ENCODE results near the gene ADGRV1. TPM values are rescaled to one million over a fixed set of nuclear protein-coding genes. Genes with fewer than 3 reads are reported as not detected.
A peak's percentile ranks its signal among the peaks of the same experiment; 100 is the strongest.
"Not testable (repeated sequence)": the region's sequence is repeated elsewhere in the genome, so short reads cannot be mapped to it uniquely, and the experiment has no call there.

ADGRV1 gene
- polyA plus RNA-seq, 1 donor from 2014 or later, result 3.7 TPM

- H3K9me3 ChIP-seq (ENCODE audit: low read length), result no peaks in the 10 kb centered on the region
- no peaks in the 10 kb centered on the region for H4K20me1 ChIP-seq (ENCODE audit: insufficient read depth)
- no peaks in the 10 kb centered on the region for H3K79me2 ChIP-seq (replicated peaks; ENCODE audit: insufficient read depth, low read length)
- peak overlapping the region; percentile 2 for H3K4me3 ChIP-seq (ENCODE audit: low read length)
- no peaks in the 10 kb centered on the region for H3K27me3 ChIP-seq (ENCODE audit: insufficient read depth, low read depth, low read length)
- no peak overlapping the region for H3K27ac ChIP-seq (ENCODE audit: low read length)
- H3K9me2 ChIP-seq (ENCODE audit: insufficient read depth, low read length), result no peaks in the 10 kb centered on the region
- H3F3A ChIP-seq (ENCODE audit: insufficient read depth, low read length, poor library complexity, severe bottlenecking), result no peaks in the 10 kb centered on the region
- no peak overlapping the region for H3K4me2 ChIP-seq (ENCODE audit: low read length)
- no peak overlapping the region for H2AFZ ChIP-seq (ENCODE audit: low read depth, low read length)
- no peak overlapping the region for H3K9ac ChIP-seq (ENCODE audit: low read length)
- H3K36me3 ChIP-seq (ENCODE audit: insufficient read depth, low read length), result no peaks in the 10 kb centered on the region
- peak; percentile 43 for TF ChIP-seq EP300 (conservative IDR thresholded peaks at IDR 0.05; ENCODE audit: poor library complexity, severe bottlenecking)
- no peak for TF ChIP-seq MXI1 (conservative IDR thresholded peaks at IDR 0.05; ENCODE audit: poor library complexity, severe bottlenecking)
Observed at GRCh38 chr5:91038180-91038808, 479.7 kb downstream of the ADGRV1 start.

- not testable (repeated sequence) for H3K79me2 ChIP-seq (replicated peaks; ENCODE audit: insufficient read depth, low read length); H3K27ac ChIP-seq (ENCODE audit: low read length); H3K36me3 ChIP-seq (ENCODE audit: insufficient read depth, low read length); H2AFZ ChIP-seq (ENCODE audit: low read depth, low read length); H3K4me2 ChIP-seq (ENCODE audit: low read length); H3K9ac ChIP-seq (ENCODE audit: low read length); H4K20me1 ChIP-seq (ENCODE audit: insufficient read depth); H3F3A ChIP-seq (ENCODE audit: insufficient read depth, low read length, poor library complexity, severe bottlenecking); H3K9me3 ChIP-seq (ENCODE audit: low read length); H3K27me3 ChIP-seq (ENCODE audit: insufficient read depth, low read depth, low read length); H3K9me2 ChIP-seq (ENCODE audit: insufficient read depth, low read length); H3K4me3 ChIP-seq (ENCODE audit: low read length)
Observed at GRCh38 chr5:91041132-91041531, 482.5 kb downstream of the ADGRV1 start.

GRCh38 chr5:91042247-91042935 lies 483.8 kb downstream of the ADGRV1 start:
- H3F3A ChIP-seq (ENCODE audit: insufficient read depth, low read length, poor library complexity, severe bottlenecking), result no peaks in the 10 kb centered on the region
- H3K79me2 ChIP-seq (replicated peaks; ENCODE audit: insufficient read depth, low read length), result no peaks in the 10 kb centered on the region
- H4K20me1 ChIP-seq (ENCODE audit: insufficient read depth), result no peaks in the 10 kb centered on the region
- no peak overlapping the region for H3K27ac ChIP-seq (ENCODE audit: low read length)
- no peaks in the 10 kb centered on the region for H3K9me3 ChIP-seq (ENCODE audit: low read length)
- H3K9me2 ChIP-seq (ENCODE audit: insufficient read depth, low read length), result no peaks in the 10 kb centered on the region
- TF ChIP-seq MXI1 (conservative IDR thresholded peaks at IDR 0.05; ENCODE audit: poor library complexity, severe bottlenecking), result no peak
- TF ChIP-seq REST (IDR thresholded peaks at IDR 0.05; ENCODE audit: borderline replicate concordance), result no peak
- no peak for TF ChIP-seq CTCF (IDR thresholded peaks at IDR 0.05; ENCODE audit: poor library complexity, severe bottlenecking)
- no peak for TF ChIP-seq EZH2 (IDR thresholded peaks at IDR 0.05; ENCODE audit: borderline replicate concordance, insufficient read depth, low read length, poor library complexity, severe bottlenecking)
- no peak for TF ChIP-seq RAD21 (conservative IDR thresholded peaks at IDR 0.05)
- TF ChIP-seq TAF1 (IDR thresholded peaks at IDR 0.05; ENCODE audit: low read depth), result no peak
- TF ChIP-seq SMC3 (conservative IDR thresholded peaks at IDR 0.05; ENCODE audit: poor library complexity), result no peak
- no peak for TF ChIP-seq POLR2AphosphoS5 (IDR thresholded peaks at IDR 0.05)
- TF ChIP-seq EP300 (conservative IDR thresholded peaks at IDR 0.05; ENCODE audit: poor library complexity, severe bottlenecking), result no peak
- H3K36me3 ChIP-seq (ENCODE audit: insufficient read depth, low read length), result no peaks in the 10 kb centered on the region
- no peak overlapping the region for H3K4me2 ChIP-seq (ENCODE audit: low read length)
- H3K27me3 ChIP-seq (ENCODE audit: insufficient read depth, low read depth, low read length), result no peaks in the 10 kb centered on the region
- H2AFZ ChIP-seq (ENCODE audit: low read depth, low read length), result no peak overlapping the region
- no peak overlapping the region for H3K4me3 ChIP-seq (ENCODE audit: low read length)
- H3K9ac ChIP-seq (ENCODE audit: low read length), result no peak overlapping the region

Data from neural cell (in vitro differentiated cells).